ENCODE data around the gene INTS11.
A peak's percentile ranks its signal among the peaks of the same experiment; 100 is the strongest.

INTS11 gene

DNA sequence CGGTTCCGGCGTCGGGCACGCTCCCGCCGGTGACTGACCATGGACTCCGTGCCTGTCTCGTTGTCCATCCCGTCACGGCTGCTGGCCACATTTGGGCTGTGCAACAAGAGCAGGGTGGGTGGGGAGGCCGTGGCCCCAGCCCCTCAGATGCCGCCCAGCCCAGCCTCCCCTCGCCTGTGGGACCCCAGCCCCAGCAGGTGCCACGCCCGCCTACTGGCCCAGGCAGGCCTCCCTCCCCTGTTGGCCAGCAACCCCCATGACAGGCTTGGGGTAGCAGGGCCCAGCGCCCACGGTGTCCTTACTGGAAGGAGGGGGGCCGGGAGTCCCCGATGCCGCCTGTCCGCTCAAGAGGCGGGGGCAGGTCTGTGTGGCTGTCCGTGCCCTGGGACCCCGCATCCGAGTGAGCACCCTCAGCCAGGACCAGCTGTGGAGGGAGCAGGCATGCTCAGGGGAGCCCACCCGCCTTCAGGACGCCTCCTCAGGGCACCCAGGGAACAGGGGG is 17.7 kb upstream of the INTS11 start:
- H3K9ac ChIP-seq (ENCODE audit: low read length) = no peak overlapping the region
- no peak overlapping the region for H2BK5ac ChIP-seq (ENCODE audit: low read depth, low read length, poor library complexity, severe bottlenecking)
- H3K9me3 ChIP-seq (ENCODE audit: control insufficient read depth, low read length) = no peaks in the 10 kb centered on the region
- H3K79me1 ChIP-seq (replicated peaks; ENCODE audit: low read length, poor library complexity, severe bottlenecking) = peaks cover 35% of the 10 kb centered on the region
- no peak overlapping the region for H2BK120ac ChIP-seq (ENCODE audit: low read depth, low read length)
- no peak overlapping the region for H3K14ac ChIP-seq (ENCODE audit: low read length in 2 of 2)
- H3K4me2 ChIP-seq (ENCODE audit: low read length, poor library complexity, severe bottlenecking) = no peak overlapping the region
- peaks cover 31 to 82% of the 10 kb centered on the region in 2 experiments for H3K36me3 ChIP-seq (ENCODE audit: control insufficient read depth in 1 of 2, insufficient read depth in 2 of 2, low read depth in 1 of 2, low read length in 2 of 2)
- H3K4ac ChIP-seq (ENCODE audit: low read depth in 1 of 2, low read length in 2 of 2) = no peak overlapping the region
- H3K18ac ChIP-seq (ENCODE audit: low read depth in 1 of 2, low read length in 2 of 2) = no peak overlapping the region
- no peak overlapping the region for H4K8ac ChIP-seq (ENCODE audit: low read length)
- H2AFZ ChIP-seq (ENCODE audit: low read depth, low read length) = no peak overlapping the region
- DNase-seq = no peak
- H4K91ac ChIP-seq (ENCODE audit: low read length) = no peak overlapping the region
- no peak overlapping the region for H3K23ac ChIP-seq (ENCODE audit: low read length in 2 of 2)
- no peak overlapping the region for H2BK15ac ChIP-seq (ENCODE audit: low read depth, poor library complexity, severe bottlenecking)
- H2BK12ac ChIP-seq (ENCODE audit: low read length in 2 of 2) = no peak overlapping the region
- H3K4me3 ChIP-seq (ENCODE audit: insufficient read depth in 1 of 2, low read depth in 1 of 2, low read length in 2 of 2) = no peak overlapping the region
- H3K27ac ChIP-seq (ENCODE audit: low read length, poor library complexity, severe bottlenecking) = no peak overlapping the region
- H2AK5ac ChIP-seq (ENCODE audit: low read length, severe bottlenecking) = no peak overlapping the region
- no peaks in the 10 kb centered on the region for H3K27me3 ChIP-seq (ENCODE audit: control insufficient read depth in 1 of 2, insufficient read depth in 1 of 2, low read length in 2 of 2)
- H3K4me1 ChIP-seq (ENCODE audit: control insufficient read depth, insufficient read depth, low read depth, low read length) = peaks cover 54% of the 10 kb centered on the region
- WGBS = 98% methylated on average over 24 of the region's 28 CpGs

DNA sequence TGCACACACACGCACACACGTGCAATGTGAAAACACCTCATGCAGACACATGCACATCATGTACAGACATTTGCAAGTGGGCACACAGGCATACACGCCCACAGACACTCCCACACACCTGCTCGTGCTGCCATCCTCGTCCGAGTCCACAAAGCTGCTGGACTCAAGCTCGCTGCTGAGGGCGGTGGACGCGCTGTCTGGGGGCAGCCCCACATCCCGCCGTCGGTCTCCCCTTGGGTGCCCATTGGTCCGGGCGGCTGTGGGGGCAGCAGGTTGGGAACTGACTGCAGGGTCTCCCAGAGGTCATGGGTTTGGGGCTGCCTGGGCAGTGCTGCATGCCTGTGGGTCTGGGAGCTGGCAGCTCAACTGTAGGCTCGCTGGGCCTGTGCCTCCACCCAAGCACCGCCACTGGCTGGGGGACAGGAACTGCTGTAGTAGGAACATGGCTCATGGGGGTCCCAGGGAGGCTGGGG is 17.1 kb upstream of the INTS11 start:
- WGBS = 97% methylated on average over 17 of the region's 17 CpGs
- H4K91ac ChIP-seq (ENCODE audit: low read length) = peak overlapping the region; percentile 40
- H3K9ac ChIP-seq (ENCODE audit: low read length) = no peak overlapping the region
- no peaks in the 10 kb centered on the region for H3K27me3 ChIP-seq (ENCODE audit: control insufficient read depth in 1 of 2, insufficient read depth in 1 of 2, low read length in 2 of 2)
- DNase-seq = no peak
- H3K4ac ChIP-seq (ENCODE audit: low read depth in 1 of 2, low read length in 2 of 2) = no peak overlapping the region
- no peak overlapping the region for H2BK120ac ChIP-seq (ENCODE audit: low read depth, low read length)
- no peak overlapping the region for H2BK12ac ChIP-seq (ENCODE audit: low read length in 2 of 2)
- H3K9me3 ChIP-seq (ENCODE audit: control insufficient read depth, low read length) = no peaks in the 10 kb centered on the region
- H3K79me1 ChIP-seq (replicated peaks; ENCODE audit: low read length, poor library complexity, severe bottlenecking) = peaks cover 36% of the 10 kb centered on the region
- no peak overlapping the region for H2AFZ ChIP-seq (ENCODE audit: low read depth, low read length)
- no peak overlapping the region for H2BK15ac ChIP-seq (ENCODE audit: low read depth, poor library complexity, severe bottlenecking)
- no peak overlapping the region for H2AK5ac ChIP-seq (ENCODE audit: low read length, severe bottlenecking)
- H3K36me3 ChIP-seq (ENCODE audit: control insufficient read depth in 1 of 2, insufficient read depth in 2 of 2, low read depth in 1 of 2, low read length in 2 of 2) = peaks cover 31 to 86% of the 10 kb centered on the region in 2 experiments
- no peak overlapping the region for H2BK5ac ChIP-seq (ENCODE audit: low read depth, low read length, poor library complexity, severe bottlenecking)
- no peak overlapping the region for H3K14ac ChIP-seq (ENCODE audit: low read length in 2 of 2)
- no peak overlapping the region for H3K4me2 ChIP-seq (ENCODE audit: low read length, poor library complexity, severe bottlenecking)
- no peak overlapping the region for H4K8ac ChIP-seq (ENCODE audit: low read length)
- H3K4me3 ChIP-seq (ENCODE audit: insufficient read depth in 1 of 2, low read depth in 1 of 2, low read length in 2 of 2) = no peak overlapping the region
- no peak overlapping the region for H3K23ac ChIP-seq (ENCODE audit: low read length in 2 of 2)
- H3K18ac ChIP-seq (ENCODE audit: low read depth in 1 of 2, low read length in 2 of 2) = no peak overlapping the region
- H3K4me1 ChIP-seq (ENCODE audit: control insufficient read depth, insufficient read depth, low read depth, low read length) = peaks cover 49% of the 10 kb centered on the region
- H3K27ac ChIP-seq (ENCODE audit: low read length, poor library complexity, severe bottlenecking) = no peak overlapping the region

DNA sequence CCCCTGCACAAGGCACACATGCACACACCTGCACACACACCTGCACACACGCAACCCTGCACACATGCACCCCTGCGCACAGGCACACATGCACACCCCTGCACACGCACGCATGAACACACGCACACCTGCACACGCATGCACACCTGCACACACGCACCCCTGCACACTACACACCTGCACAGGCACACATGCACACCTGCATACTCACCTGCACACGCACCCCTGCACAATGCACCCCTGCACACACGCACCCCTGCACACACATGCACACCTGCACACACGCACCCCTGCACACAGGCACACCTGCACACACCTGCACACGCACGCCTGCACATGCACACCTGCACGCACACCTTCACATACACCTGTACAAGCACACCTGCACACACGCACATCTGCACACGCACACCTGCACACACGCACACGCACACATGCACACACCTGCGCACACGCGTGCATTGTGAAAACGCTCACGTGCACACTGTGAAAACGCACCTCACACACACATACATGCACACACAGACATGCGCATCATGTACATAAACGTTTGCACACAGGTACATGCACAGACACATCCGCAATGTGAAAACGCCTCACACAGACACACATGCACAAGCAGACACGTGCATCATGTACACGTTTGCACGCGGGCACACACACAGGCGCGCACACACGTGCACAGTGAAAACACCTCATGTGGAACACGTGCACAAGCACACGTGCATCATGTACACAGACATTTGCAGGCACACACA is 16.5 kb upstream of the INTS11 start:
- peak overlapping the region in 1 of 2 experiments; percentile 32 for H3K4me3 ChIP-seq (ENCODE audit: insufficient read depth in 1 of 2, low read depth in 1 of 2, low read length in 2 of 2)
- no peak overlapping the region for H4K8ac ChIP-seq (ENCODE audit: low read length)
- H3K4me2 ChIP-seq (ENCODE audit: low read length, poor library complexity, severe bottlenecking) = no peak overlapping the region
- H3K23ac ChIP-seq (ENCODE audit: low read length in 2 of 2) = no peak overlapping the region
- no peak overlapping the region for H2AFZ ChIP-seq (ENCODE audit: low read depth, low read length)
- H3K4ac ChIP-seq (ENCODE audit: low read depth in 1 of 2, low read length in 2 of 2) = no peak overlapping the region
- no peak overlapping the region for H2BK120ac ChIP-seq (ENCODE audit: low read depth, low read length)
- H3K14ac ChIP-seq (ENCODE audit: low read length in 2 of 2) = no peak overlapping the region
- no peak overlapping the region for H3K18ac ChIP-seq (ENCODE audit: low read depth in 1 of 2, low read length in 2 of 2)
- no peak overlapping the region for H2AK5ac ChIP-seq (ENCODE audit: low read length, severe bottlenecking)
- no peak overlapping the region for H3K9ac ChIP-seq (ENCODE audit: low read length)
- H2BK15ac ChIP-seq (ENCODE audit: low read depth, poor library complexity, severe bottlenecking) = no peak overlapping the region
- H3K9me3 ChIP-seq (ENCODE audit: control insufficient read depth, low read length) = no peaks in the 10 kb centered on the region
- no peak for DNase-seq
- no peaks in the 10 kb centered on the region for H3K27me3 ChIP-seq (ENCODE audit: control insufficient read depth in 1 of 2, insufficient read depth in 1 of 2, low read length in 2 of 2)
- peaks cover 31 to 86% of the 10 kb centered on the region in 2 experiments for H3K36me3 ChIP-seq (ENCODE audit: control insufficient read depth in 1 of 2, insufficient read depth in 2 of 2, low read depth in 1 of 2, low read length in 2 of 2)
- H3K79me1 ChIP-seq (replicated peaks; ENCODE audit: low read length, poor library complexity, severe bottlenecking) = peaks cover 36% of the 10 kb centered on the region
- 95% methylated on average over 36 of the region's 36 CpGs for WGBS
- H2BK12ac ChIP-seq (ENCODE audit: low read length in 2 of 2) = no peak overlapping the region
- peak overlapping the region; percentile 40 for H4K91ac ChIP-seq (ENCODE audit: low read length)
- no peak overlapping the region for H2BK5ac ChIP-seq (ENCODE audit: low read depth, low read length, poor library complexity, severe bottlenecking)
- no peak overlapping the region for H3K27ac ChIP-seq (ENCODE audit: low read length, poor library complexity, severe bottlenecking)
- H3K4me1 ChIP-seq (ENCODE audit: control insufficient read depth, insufficient read depth, low read depth, low read length) = peaks cover 43% of the 10 kb centered on the region

- H3K4ac ChIP-seq (ENCODE audit: low read depth in 1 of 2, low read length in 2 of 2) = no peak overlapping the region
- H2BK12ac ChIP-seq (ENCODE audit: low read length in 2 of 2) = no peak overlapping the region
- H2AFZ ChIP-seq (ENCODE audit: low read depth, low read length) = no peak overlapping the region
- H3K27me3 ChIP-seq (ENCODE audit: control insufficient read depth in 1 of 2, insufficient read depth in 1 of 2, low read length in 2 of 2) = no peaks in the 10 kb centered on the region
- no peak overlapping the region for H2BK5ac ChIP-seq (ENCODE audit: low read depth, low read length, poor library complexity, severe bottlenecking)
- H3K36me3 ChIP-seq (ENCODE audit: control insufficient read depth in 1 of 2, insufficient read depth in 2 of 2, low read depth in 1 of 2, low read length in 2 of 2) = peaks cover 31 to 88% of the 10 kb centered on the region in 2 experiments
- no peak overlapping the region for H3K27ac ChIP-seq (ENCODE audit: low read length, poor library complexity, severe bottlenecking)
- H3K14ac ChIP-seq (ENCODE audit: low read length in 2 of 2) = no peak overlapping the region
- no peak overlapping the region for H2AK5ac ChIP-seq (ENCODE audit: low read length, severe bottlenecking)
- no peak overlapping the region for H3K18ac ChIP-seq (ENCODE audit: low read depth in 1 of 2, low read length in 2 of 2)
- H2BK15ac ChIP-seq (ENCODE audit: low read depth, poor library complexity, severe bottlenecking) = no peak overlapping the region
- 95% methylated on average over 22 of the region's 23 CpGs for WGBS
- no peaks in the 10 kb centered on the region for H3K9me3 ChIP-seq (ENCODE audit: control insufficient read depth, low read length)
- no peak overlapping the region for H3K9ac ChIP-seq (ENCODE audit: low read length)
- H2BK120ac ChIP-seq (ENCODE audit: low read depth, low read length) = no peak overlapping the region
- no peak overlapping the region for H3K23ac ChIP-seq (ENCODE audit: low read length in 2 of 2)
- no peak overlapping the region for H3K4me2 ChIP-seq (ENCODE audit: low read length, poor library complexity, severe bottlenecking)
- no peak for DNase-seq
- no peak overlapping the region for H3K4me3 ChIP-seq (ENCODE audit: insufficient read depth in 1 of 2, low read depth in 1 of 2, low read length in 2 of 2)
- peaks cover 35% of the 10 kb centered on the region for H3K4me1 ChIP-seq (ENCODE audit: control insufficient read depth, insufficient read depth, low read depth, low read length)
- no peak overlapping the region for H4K8ac ChIP-seq (ENCODE audit: low read length)
- H4K91ac ChIP-seq (ENCODE audit: low read length) = no peak overlapping the region
- peaks cover 38% of the 10 kb centered on the region for H3K79me1 ChIP-seq (replicated peaks; ENCODE audit: low read length, poor library complexity, severe bottlenecking)
These were observed 15.7 kb upstream of the INTS11 start for GRCh38 chr1:1340185-1340584.
